ENCODE data around the gene DENND6B. TPM values are rescaled to one million over a fixed set of nuclear protein-coding genes. Genes with fewer than 3 reads are reported as not detected.

DENND6B gene
- total RNA-seq, 1 donor from 2014 or later: 1.4 TPM

GRCh38 chr22:50298937-50299784 lies 27.7 kb downstream of the DENND6B start:
- no peak for DNase-seq (ENCODE audit: low spot score in 2 of 2)
- Histone ChIP-seq H3K27me3 (no peaks in the 10 kb centered on the region), H3K9me3 (no peaks in the 10 kb centered on the region), H3K27ac (peak overlapping the region; percentile 58 to 86), H3K4me1 (peaks cover 44 to 73% of the 10 kb centered on the region in 2 donors), H3K36me3 (no peaks in the 10 kb centered on the region), H3K4me3 (peak overlapping the region; percentile 34 to 43)
- intact Hi-C loops (cut with DNase I): no loop called here
- TF ChIP-seq CTCF (IDR thresholded peaks at IDR 0.05): no peak

- intact Hi-C loops (cut with DNase I): no loop called here
- no peak for TF ChIP-seq CTCF (IDR thresholded peaks at IDR 0.05)
- H3K27me3 ChIP-seq: no peaks in the 10 kb centered on the region
- H3K4me1 ChIP-seq: peaks cover 39 to 73% of the 10 kb centered on the region in 2 donors
- no peak overlapping the region for H3K4me3 ChIP-seq
- DNase-seq (ENCODE audit: low spot score in 2 of 2): no peak
- H3K36me3 ChIP-seq: no peaks in the 10 kb centered on the region
- peak overlapping the region; percentile 2 to 33 for H3K27ac ChIP-seq
- H3K9me3 ChIP-seq: no peaks in the 10 kb centered on the region
Observed at GRCh38 chr22:50298266-50298637, 28.6 kb downstream of the DENND6B start.

- H3K27me3 ChIP-seq: no peaks in the 10 kb centered on the region
- peak overlapping the region; percentile 33 for H3K27ac ChIP-seq
- H3K4me3 ChIP-seq: no peak overlapping the region
- intact Hi-C loops (cut with DNase I): no loop called here
- H3K9me3 ChIP-seq: no peaks in the 10 kb centered on the region
- H3K36me3 ChIP-seq: no peaks in the 10 kb centered on the region
- TF ChIP-seq CTCF (IDR thresholded peaks at IDR 0.05): no peak
- peaks cover 39 to 73% of the 10 kb centered on the region in 2 donors for H3K4me1 ChIP-seq
- DNase-seq (ENCODE audit: low spot score in 2 of 2): no peak
Observed at GRCh38 chr22:50297510-50298265, 29.1 kb downstream of the DENND6B start.

- H3K36me3 ChIP-seq: no peaks in the 10 kb centered on the region
- no peaks in the 10 kb centered on the region for H3K9me3 ChIP-seq
- no peaks in the 10 kb centered on the region for H3K27me3 ChIP-seq
- intact Hi-C loops (cut with DNase I): no loop called here
- H3K27ac ChIP-seq: peak overlapping the region; percentile 33
- no peak for DNase-seq (ENCODE audit: low spot score in 2 of 2)
- H3K4me3 ChIP-seq: no peak overlapping the region
- no peak for TF ChIP-seq CTCF (IDR thresholded peaks at IDR 0.05)
- H3K4me1 ChIP-seq: peaks cover 31 to 69% of the 10 kb centered on the region in 2 donors
Observed at GRCh38 chr22:50296658-50297490, 29.9 kb downstream of the DENND6B start.

- Histone ChIP-seq H3K4me3 (peak overlapping the region; percentile 45 to 57), H3K4me1 (peaks cover 10 to 43% of the 10 kb centered on the region in 2 donors), H3K36me3 (peaks cover 11 to 22% of the 10 kb centered on the region in 2 donors), H3K27me3 (no peaks in the 10 kb centered on the region), H3K27ac (peak overlapping the region; percentile 77 to 97), H3K9me3 (no peaks in the 10 kb centered on the region)
- DNase-seq (ENCODE audit: low spot score in 2 of 2): no peak
- TF ChIP-seq CTCF (IDR thresholded peaks at IDR 0.05): no peak
- intact Hi-C loops (cut with DNase I): no loop called here
Observed at GRCh38 chr22:50294319-50294656, 32.5 kb downstream of the DENND6B start.

Data from ascending aorta (tissue), 2 donors.